ENCODE results near the gene DSCAML1.

DNA sequence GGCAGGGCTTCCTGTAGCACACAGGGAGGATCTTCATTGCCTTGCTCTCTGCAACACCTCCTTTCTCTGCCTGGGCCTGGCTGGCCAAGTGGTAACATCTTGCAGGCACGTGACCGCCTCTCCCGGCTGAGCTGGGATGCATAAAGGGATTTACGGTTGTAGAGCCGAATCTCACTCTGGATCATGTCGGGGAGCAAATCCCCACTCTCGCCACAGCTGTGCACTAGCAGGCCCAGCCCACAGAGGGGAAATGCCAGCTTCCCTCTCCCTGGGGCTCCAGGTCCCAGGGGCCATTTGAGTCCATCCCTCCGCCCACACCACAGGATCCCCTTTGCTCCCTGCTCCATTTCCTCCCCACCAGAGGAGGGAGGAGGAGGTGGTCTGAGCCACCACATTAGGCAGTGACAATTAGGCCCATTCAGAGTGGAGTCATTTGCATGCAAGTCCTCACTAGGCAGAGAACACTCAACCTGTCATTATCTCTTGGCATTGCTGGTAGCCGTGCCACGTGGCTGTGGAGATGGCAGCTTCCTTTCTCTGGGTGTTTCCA lies 196.7 kb downstream of the DSCAML1 start:
- TF ChIP-seq, protein P1, sequence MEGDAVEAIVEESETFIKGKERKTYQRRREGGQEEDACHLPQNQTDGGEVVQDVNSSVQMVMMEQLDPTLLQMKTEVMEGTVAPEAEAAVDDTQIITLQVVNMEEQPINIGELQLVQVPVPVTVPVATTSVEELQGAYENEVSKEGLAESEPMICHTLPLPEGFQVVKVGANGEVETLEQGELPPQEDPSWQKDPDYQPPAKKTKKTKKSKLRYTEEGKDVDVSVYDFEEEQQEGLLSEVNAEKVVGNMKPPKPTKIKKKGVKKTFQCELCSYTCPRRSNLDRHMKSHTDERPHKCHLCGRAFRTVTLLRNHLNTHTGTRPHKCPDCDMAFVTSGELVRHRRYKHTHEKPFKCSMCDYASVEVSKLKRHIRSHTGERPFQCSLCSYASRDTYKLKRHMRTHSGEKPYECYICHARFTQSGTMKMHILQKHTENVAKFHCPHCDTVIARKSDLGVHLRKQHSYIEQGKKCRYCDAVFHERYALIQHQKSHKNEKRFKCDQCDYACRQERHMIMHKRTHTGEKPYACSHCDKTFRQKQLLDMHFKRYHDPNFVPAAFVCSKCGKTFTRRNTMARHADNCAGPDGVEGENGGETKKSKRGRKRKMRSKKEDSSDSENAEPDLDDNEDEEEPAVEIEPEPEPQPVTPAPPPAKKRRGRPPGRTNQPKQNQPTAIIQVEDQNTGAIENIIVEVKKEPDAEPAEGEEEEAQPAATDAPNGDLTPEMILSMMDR (IDR thresholded peaks at IDR 0.05 in 2 of 3, conservative IDR thresholded peaks at IDR 0.05 in 1 of 3; ENCODE audit: control insufficient read depth in 2 of 3, extremely low read depth in 1 of 3, insufficient read depth in 1 of 3, low read depth in 3 of 3, low read length in 3 of 3): no peak
- TF ChIP-seq ZNF207 (IDR thresholded peaks at IDR 0.05; ENCODE audit: borderline replicate concordance) (no peak), IRF4 (IDR thresholded peaks at IDR 0.05; ENCODE audit: low read depth, low read length) (no peak), NR2F1 (conservative IDR thresholded peaks at IDR 0.05) (no peak), FOS (IDR thresholded peaks at IDR 0.05; ENCODE audit: borderline replicate concordance, extremely low read depth, insufficient read length) (no peak), POLR2A (IDR thresholded peaks at IDR 0.05; ENCODE audit: low read depth, low read length) (no peak), CEBPB (IDR thresholded peaks at IDR 0.05; ENCODE audit: borderline replicate concordance in 1 of 2, low read depth in 2 of 2, low read length in 2 of 2) (no peak), MXI1 (IDR thresholded peaks at IDR 0.05; ENCODE audit: low read depth, low read length) (no peak), RCOR1 (conservative IDR thresholded peaks at IDR 0.05; ENCODE audit: low read depth, low read length) (no peak), RELA (IDR thresholded peaks at IDR 0.05; ENCODE audit: borderline replicate concordance, partially characterized antibody) (no peak)
- TF ChIP-seq, protein P2, sequence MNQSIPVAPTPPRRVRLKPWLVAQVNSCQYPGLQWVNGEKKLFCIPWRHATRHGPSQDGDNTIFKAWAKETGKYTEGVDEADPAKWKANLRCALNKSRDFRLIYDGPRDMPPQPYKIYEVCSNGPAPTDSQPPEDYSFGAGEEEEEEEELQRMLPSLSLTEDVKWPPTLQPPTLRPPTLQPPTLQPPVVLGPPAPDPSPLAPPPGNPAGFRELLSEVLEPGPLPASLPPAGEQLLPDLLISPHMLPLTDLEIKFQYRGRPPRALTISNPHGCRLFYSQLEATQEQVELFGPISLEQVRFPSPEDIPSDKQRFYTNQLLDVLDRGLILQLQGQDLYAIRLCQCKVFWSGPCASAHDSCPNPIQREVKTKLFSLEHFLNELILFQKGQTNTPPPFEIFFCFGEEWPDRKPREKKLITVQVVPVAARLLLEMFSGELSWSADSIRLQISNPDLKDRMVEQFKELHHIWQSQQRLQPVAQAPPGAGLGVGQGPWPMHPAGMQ (IDR thresholded peaks at IDR 0.05; ENCODE audit: borderline replicate concordance): no peak
- TF ChIP-seq, protein P3, sequence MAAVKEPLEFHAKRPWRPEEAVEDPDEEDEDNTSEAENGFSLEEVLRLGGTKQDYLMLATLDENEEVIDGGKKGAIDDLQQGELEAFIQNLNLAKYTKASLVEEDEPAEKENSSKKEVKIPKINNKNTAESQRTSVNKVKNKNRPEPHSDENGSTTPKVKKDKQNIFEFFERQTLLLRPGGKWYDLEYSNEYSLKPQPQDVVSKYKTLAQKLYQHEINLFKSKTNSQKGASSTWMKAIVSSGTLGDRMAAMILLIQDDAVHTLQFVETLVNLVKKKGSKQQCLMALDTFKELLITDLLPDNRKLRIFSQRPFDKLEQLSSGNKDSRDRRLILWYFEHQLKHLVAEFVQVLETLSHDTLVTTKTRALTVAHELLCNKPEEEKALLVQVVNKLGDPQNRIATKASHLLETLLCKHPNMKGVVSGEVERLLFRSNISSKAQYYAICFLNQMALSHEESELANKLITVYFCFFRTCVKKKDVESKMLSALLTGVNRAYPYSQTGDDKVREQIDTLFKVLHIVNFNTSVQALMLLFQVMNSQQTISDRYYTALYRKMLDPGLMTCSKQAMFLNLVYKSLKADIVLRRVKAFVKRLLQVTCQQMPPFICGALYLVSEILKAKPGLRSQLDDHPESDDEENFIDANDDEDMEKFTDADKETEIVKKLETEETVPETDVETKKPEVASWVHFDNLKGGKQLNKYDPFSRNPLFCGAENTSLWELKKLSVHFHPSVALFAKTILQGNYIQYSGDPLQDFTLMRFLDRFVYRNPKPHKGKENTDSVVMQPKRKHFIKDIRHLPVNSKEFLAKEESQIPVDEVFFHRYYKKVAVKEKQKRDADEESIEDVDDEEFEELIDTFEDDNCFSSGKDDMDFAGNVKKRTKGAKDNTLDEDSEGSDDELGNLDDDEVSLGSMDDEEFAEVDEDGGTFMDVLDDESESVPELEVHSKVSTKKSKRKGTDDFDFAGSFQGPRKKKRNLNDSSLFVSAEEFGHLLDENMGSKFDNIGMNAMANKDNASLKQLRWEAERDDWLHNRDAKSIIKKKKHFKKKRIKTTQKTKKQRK (IDR thresholded peaks at IDR 0.05; ENCODE audit: low read depth, low read length): no peak
- TF ChIP-seq, protein P4, sequence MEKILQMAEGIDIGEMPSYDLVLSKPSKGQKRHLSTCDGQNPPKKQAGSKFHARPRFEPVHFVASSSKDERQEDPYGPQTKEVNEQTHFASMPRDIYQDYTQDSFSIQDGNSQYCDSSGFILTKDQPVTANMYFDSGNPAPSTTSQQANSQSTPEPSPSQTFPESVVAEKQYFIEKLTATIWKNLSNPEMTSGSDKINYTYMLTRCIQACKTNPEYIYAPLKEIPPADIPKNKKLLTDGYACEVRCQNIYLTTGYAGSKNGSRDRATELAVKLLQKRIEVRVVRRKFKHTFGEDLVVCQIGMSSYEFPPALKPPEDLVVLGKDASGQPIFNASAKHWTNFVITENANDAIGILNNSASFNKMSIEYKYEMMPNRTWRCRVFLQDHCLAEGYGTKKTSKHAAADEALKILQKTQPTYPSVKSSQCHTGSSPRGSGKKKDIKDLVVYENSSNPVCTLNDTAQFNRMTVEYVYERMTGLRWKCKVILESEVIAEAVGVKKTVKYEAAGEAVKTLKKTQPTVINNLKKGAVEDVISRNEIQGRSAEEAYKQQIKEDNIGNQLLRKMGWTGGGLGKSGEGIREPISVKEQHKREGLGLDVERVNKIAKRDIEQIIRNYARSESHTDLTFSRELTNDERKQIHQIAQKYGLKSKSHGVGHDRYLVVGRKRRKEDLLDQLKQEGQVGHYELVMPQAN (conservative IDR thresholded peaks at IDR 0.05): no peak
- TF ChIP-seq, protein P5, sequence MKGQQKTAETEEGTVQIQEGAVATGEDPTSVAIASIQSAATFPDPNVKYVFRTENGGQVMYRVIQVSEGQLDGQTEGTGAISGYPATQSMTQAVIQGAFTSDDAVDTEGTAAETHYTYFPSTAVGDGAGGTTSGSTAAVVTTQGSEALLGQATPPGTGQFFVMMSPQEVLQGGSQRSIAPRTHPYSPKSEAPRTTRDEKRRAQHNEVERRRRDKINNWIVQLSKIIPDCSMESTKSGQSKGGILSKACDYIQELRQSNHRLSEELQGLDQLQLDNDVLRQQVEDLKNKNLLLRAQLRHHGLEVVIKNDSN (IDR thresholded peaks at IDR 0.05; ENCODE audit: borderline replicate concordance, extremely low read length, insufficient read depth, low read depth, low read length): no peak

All from GM12878 (cell line).